ENCODE measurements around the gene TRIM16.
A peak's percentile ranks its signal among the peaks of the same experiment; 100 is the strongest.
"Not testable (repeated sequence)": the region's sequence is repeated elsewhere in the genome, so short reads cannot be mapped to it uniquely, and the experiment has no call there.

The TRIM16 gene

GRCh38 chr17:15683824-15684478 is at the start of gene TRIM16:
Gene TRIM16 (minus strand): TSS chr17:15684311. CDS start chr17:15651609, 32,702 bp downstream.
- TF ChIP-seq CTCF (IDR thresholded peaks at IDR 0.05) = 0 out of 2 replicates have a peak, but pooled peaks have one; percentile 4
- not testable (repeated sequence) for H3K27ac ChIP-seq

- H3K27ac ChIP-seq = not testable (repeated sequence)
Observed at GRCh38 chr17:15733174-15733789, 49.2 kb upstream of the TRIM16 start.

GRCh38 chr17:15731900-15732299 is 47.8 kb upstream of the TRIM16 start, which contains the start of gene TBC1D26:
Gene TBC1D26 (plus strand): TSS chr17:15732283. CDS start chr17:15735349, 3,066 bp downstream.
- H3K27ac ChIP-seq = not testable (repeated sequence)

GRCh38 chr17:15730535-15730934 is 46.4 kb upstream of the TRIM16 start:
- H3K27ac ChIP-seq = not testable (repeated sequence)

- H3K27ac ChIP-seq = not testable (repeated sequence)
Observed at GRCh38 chr17:15716601-15717563, 32.8 kb upstream of the TRIM16 start.

GRCh38 chr17:15708879-15709278 is 24.8 kb upstream of the TRIM16 start:
- H3K27ac ChIP-seq = not testable (repeated sequence)

- not testable (repeated sequence) for H3K27ac ChIP-seq
Observed at GRCh38 chr17:15704813-15705212, 20.7 kb upstream of the TRIM16 start.

- H3K27ac ChIP-seq = not testable (repeated sequence)
Observed at GRCh38 chr17:15704239-15704638, 20.1 kb upstream of the TRIM16 start.

GRCh38 chr17:15699937-15700336 is 15.8 kb upstream of the TRIM16 start:
- not testable (repeated sequence) for H3K27ac ChIP-seq

GRCh38 chr17:15699413-15699924 is 15.4 kb upstream of the TRIM16 start, which contains the start of gene ZNF286A:
Gene ZNF286A (plus strand): TSS chr17:15699752. CDS start chr17:15700330, 578 bp downstream.
- H3K27ac ChIP-seq = not testable (repeated sequence)

GRCh38 chr17:15698967-15699366 is 14.9 kb upstream of the TRIM16 start:
- not testable (repeated sequence) for H3K27ac ChIP-seq

- not testable (repeated sequence) for H3K27ac ChIP-seq
Observed at GRCh38 chr17:15687494-15687893, 3.4 kb upstream of the TRIM16 start.

- not testable (repeated sequence) for H3K27ac ChIP-seq
Observed at GRCh38 chr17:15683135-15683534, 976 bp downstream of the TRIM16 start.

GRCh38 chr17:15675991-15676390 is 8.1 kb downstream of the TRIM16 start:
- H3K27ac ChIP-seq = not testable (repeated sequence)

- H3K27ac ChIP-seq = not testable (repeated sequence)
Observed at GRCh38 chr17:15674640-15675039, 9.5 kb downstream of the TRIM16 start.

- H3K27ac ChIP-seq = not testable (repeated sequence)
Observed at GRCh38 chr17:15669526-15669925, 14.6 kb downstream of the TRIM16 start.
